ENCODE measurements around the gene ALDH1A3.

ALDH1A3 gene

GRCh38 chr15:100913961-100914360 is 34.3 kb downstream of the ALDH1A3 start:
- Histone ChIP-seq H3K4me3 (ENCODE audit: insufficient read depth, low read depth, low read length, poor library complexity, severe bottlenecking) (no peak overlapping the region), H3K9me3 (ENCODE audit: control insufficient read depth, low read length) (no peaks in the 10 kb centered on the region), H3K36me3 (ENCODE audit: control insufficient read depth, insufficient read depth, low read length) (no peaks in the 10 kb centered on the region), H3K27me3 (replicated peaks; ENCODE audit: control insufficient read depth, insufficient read depth, low read length, poor library complexity, severe bottlenecking) (peaks cover 9% of the 10 kb centered on the region), H3K4me1 (ENCODE audit: control insufficient read depth, insufficient read depth, low read length, poor library complexity, severe bottlenecking) (peaks cover 5% of the 10 kb centered on the region), H3K27ac (ENCODE audit: insufficient read depth, low read length, poor library complexity, severe bottlenecking) (no peak overlapping the region)
- no peak for DNase-seq

DNA sequence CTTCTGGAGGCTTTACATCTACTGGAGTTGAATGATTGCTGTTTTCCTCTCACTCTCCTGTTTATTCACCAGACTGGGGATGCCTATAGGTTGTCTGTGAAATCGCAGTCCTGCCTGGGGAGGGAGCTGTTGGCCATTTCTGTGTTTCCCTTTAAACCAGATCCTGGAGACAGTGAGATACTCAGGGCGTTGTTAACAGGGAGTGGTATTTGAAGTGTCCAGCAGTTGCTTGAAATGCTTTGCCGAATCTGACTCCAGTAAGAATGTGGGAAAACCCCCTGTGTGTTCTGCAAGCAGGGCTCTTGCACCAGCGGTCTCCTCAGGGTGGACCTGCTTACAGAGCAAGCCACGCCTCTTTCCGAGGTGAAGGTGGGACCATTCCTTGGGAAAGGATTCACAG is 35.2 kb downstream of the ALDH1A3 start:
- no peak overlapping the region for H3K27ac ChIP-seq (ENCODE audit: insufficient read depth, low read length, poor library complexity, severe bottlenecking)
- peaks cover 9% of the 10 kb centered on the region for H3K27me3 ChIP-seq (replicated peaks; ENCODE audit: control insufficient read depth, insufficient read depth, low read length, poor library complexity, severe bottlenecking)
- H3K4me3 ChIP-seq (ENCODE audit: insufficient read depth, low read depth, low read length, poor library complexity, severe bottlenecking) = no peak overlapping the region
- no peaks in the 10 kb centered on the region for H3K9me3 ChIP-seq (ENCODE audit: control insufficient read depth, low read length)
- H3K36me3 ChIP-seq (ENCODE audit: control insufficient read depth, insufficient read depth, low read length) = no peaks in the 10 kb centered on the region
- H3K4me1 ChIP-seq (ENCODE audit: control insufficient read depth, insufficient read depth, low read length, poor library complexity, severe bottlenecking) = peaks cover 9% of the 10 kb centered on the region
- no peak for DNase-seq

DNA sequence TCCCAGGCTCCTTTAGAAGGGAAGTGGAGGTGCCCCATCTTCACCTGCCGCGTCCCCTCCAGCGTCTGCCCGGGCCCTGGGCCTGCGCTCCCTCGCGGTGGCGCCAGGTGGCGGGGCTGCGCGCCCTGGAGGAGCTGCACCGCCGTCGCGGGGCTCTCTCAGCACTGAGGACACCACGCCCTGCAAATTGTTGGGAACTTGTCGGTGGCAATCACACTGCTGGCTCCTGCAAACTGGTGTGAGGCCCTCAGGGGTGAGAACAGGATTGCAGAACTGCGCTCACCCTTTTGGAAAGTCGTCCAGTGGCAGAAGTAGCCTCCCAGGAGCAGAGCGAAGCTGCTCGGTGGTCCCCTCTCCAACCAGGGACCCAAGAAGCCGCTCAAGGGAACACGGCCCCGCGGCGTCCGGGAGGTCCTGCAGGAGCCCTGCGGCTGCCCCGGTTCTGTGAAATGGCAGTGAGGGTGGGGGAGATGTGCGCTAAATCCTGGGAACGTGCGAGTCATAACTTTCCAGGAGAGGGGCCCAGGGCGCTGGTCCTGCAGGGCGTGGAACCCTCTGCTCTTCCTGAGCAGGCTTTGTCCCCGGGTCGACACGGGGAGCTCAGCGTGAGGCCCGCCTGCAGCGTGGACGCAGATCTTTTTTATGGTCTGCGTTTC is 38.5 kb downstream of the ALDH1A3 start:
- peak in 2 of 3 donors; percentile 3 to 5 for DNase-seq
- H3K4me1 ChIP-seq (ENCODE audit: control insufficient read depth, insufficient read depth, low read length, poor library complexity, severe bottlenecking) = peaks cover 11% of the 10 kb centered on the region
- H3K9me3 ChIP-seq (ENCODE audit: control insufficient read depth, low read length) = no peaks in the 10 kb centered on the region
- H3K4me3 ChIP-seq (ENCODE audit: insufficient read depth, low read depth, low read length, poor library complexity, severe bottlenecking) = peak overlapping the region; percentile 62
- H3K27me3 ChIP-seq (replicated peaks; ENCODE audit: control insufficient read depth, insufficient read depth, low read length, poor library complexity, severe bottlenecking) = peaks cover 14% of the 10 kb centered on the region
- no peaks in the 10 kb centered on the region for H3K36me3 ChIP-seq (ENCODE audit: control insufficient read depth, insufficient read depth, low read length)
- no peak overlapping the region for H3K27ac ChIP-seq (ENCODE audit: insufficient read depth, low read length, poor library complexity, severe bottlenecking)

- Histone ChIP-seq H3K9me3 (ENCODE audit: control insufficient read depth, low read length) (no peaks in the 10 kb centered on the region), H3K27ac (ENCODE audit: insufficient read depth, low read length, poor library complexity, severe bottlenecking) (no peak within 1 kb of the TSS), H3K27me3 (replicated peaks; ENCODE audit: control insufficient read depth, insufficient read depth, low read length, poor library complexity, severe bottlenecking) (peaks cover 14% of the 10 kb centered on the region), H3K4me1 (ENCODE audit: control insufficient read depth, insufficient read depth, low read length, poor library complexity, severe bottlenecking) (peaks cover 11% of the 10 kb centered on the region), H3K4me3 (ENCODE audit: insufficient read depth, low read depth, low read length, poor library complexity, severe bottlenecking) (peak within 1 kb of the TSS; percentile 62), H3K36me3 (ENCODE audit: control insufficient read depth, insufficient read depth, low read length) (no peaks in the 10 kb centered on the region)
- no peak for DNase-seq
Observed at GRCh38 chr15:100918690-100919480, 39.3 kb downstream of the ALDH1A3 start, which contains the start of gene LRRK1. Gene LRRK1 (plus strand): TSS chr15:100919357. CDS start chr15:100924633, 5,276 bp downstream.

- Histone ChIP-seq H3K4me1 (ENCODE audit: control insufficient read depth, insufficient read depth, low read length, poor library complexity, severe bottlenecking) (peaks cover 11% of the 10 kb centered on the region), H3K9me3 (ENCODE audit: control insufficient read depth, low read length) (no peaks in the 10 kb centered on the region), H3K27ac (ENCODE audit: insufficient read depth, low read length, poor library complexity, severe bottlenecking) (no peak overlapping the region), H3K4me3 (ENCODE audit: insufficient read depth, low read depth, low read length, poor library complexity, severe bottlenecking) (peak overlapping the region; percentile 22), H3K27me3 (replicated peaks; ENCODE audit: control insufficient read depth, insufficient read depth, low read length, poor library complexity, severe bottlenecking) (peaks cover 14% of the 10 kb centered on the region), H3K36me3 (ENCODE audit: control insufficient read depth, insufficient read depth, low read length) (no peaks in the 10 kb centered on the region)
- DNase-seq = no peak
Observed at GRCh38 chr15:100919481-100920405, 40.1 kb downstream of the ALDH1A3 start.

DNA sequence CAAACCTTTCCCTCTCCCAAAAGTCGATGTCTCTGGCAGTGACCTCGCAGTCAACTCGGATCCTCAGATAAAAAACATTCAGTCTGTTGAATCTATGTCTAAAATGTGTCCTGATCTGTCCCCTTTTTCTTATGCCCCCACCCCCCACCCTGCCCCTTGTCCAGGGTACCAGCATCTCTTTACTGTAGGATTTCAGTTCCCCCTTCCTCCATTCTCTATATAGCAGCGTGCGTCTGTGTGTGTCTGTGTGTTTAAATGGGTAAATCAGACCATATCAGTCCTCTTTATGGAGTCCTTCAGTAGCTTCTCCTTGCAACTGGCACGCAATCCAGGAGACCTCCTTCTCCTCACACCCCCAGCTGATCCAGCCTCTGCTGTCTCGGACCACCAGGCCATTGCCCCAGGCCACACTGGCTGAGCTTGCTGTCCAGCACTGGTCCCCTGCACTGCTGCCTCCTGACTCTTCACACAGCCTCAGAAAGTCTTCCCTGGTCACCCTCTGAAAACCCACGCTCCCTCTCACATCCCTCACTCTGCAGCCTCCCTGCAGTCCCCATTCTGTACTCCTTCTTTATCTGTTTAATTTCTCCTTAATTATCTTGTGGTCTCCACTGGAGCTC is 41.0 kb downstream of the ALDH1A3 start:
- DNase-seq = no peak
- H3K4me3 ChIP-seq (ENCODE audit: insufficient read depth, low read depth, low read length, poor library complexity, severe bottlenecking) = no peak overlapping the region
- no peaks in the 10 kb centered on the region for H3K9me3 ChIP-seq (ENCODE audit: control insufficient read depth, low read length)
- no peak overlapping the region for H3K27ac ChIP-seq (ENCODE audit: insufficient read depth, low read length, poor library complexity, severe bottlenecking)
- H3K4me1 ChIP-seq (ENCODE audit: control insufficient read depth, insufficient read depth, low read length, poor library complexity, severe bottlenecking) = peaks cover 11% of the 10 kb centered on the region
- no peaks in the 10 kb centered on the region for H3K36me3 ChIP-seq (ENCODE audit: control insufficient read depth, insufficient read depth, low read length)
- peaks cover 14% of the 10 kb centered on the region for H3K27me3 ChIP-seq (replicated peaks; ENCODE audit: control insufficient read depth, insufficient read depth, low read length, poor library complexity, severe bottlenecking)

DNA sequence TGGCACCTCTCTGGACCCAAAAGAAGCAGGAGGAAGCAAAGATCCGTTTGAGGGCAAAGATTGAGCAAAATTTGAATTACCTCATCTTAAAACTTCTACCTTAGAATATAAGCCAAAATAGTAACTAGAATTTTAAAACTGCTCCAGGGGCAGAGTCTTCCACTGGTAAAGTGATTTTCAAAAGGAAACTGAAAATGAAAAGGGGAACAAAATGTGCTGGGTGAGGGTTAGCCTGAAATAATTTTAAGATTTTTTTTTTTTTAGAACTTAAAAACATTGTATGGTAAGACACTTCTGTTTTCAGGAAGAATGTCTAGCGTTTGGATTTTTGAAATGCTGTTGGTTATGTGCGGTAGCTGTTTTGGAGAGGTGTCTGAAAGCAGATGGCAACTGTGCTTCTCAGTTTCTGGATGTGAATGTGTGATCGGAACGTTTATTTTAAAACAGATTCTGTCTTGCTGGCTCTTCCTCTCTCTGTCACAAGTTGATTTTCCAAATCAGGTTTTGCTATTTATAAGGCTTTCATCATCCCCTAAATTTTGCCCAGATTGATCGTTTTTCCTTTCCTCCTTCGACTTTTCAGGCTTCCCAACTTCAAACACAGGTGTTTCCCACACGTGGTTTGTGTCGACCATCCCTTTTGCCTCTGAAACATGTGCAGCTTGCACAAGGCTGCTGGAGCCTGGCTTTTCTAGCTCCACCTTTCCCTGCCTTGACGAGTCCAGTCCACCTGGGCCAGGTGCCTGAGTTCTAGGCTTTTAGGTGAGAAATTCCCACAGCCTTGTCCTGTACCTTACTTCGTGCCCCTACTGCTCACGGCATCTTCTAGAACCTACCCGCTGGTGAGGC is 42.8 kb downstream of the ALDH1A3 start:
- no peaks in the 10 kb centered on the region for H3K36me3 ChIP-seq (ENCODE audit: control insufficient read depth, insufficient read depth, low read length)
- peaks cover 11% of the 10 kb centered on the region for H3K4me1 ChIP-seq (ENCODE audit: control insufficient read depth, insufficient read depth, low read length, poor library complexity, severe bottlenecking)
- no peaks in the 10 kb centered on the region for H3K9me3 ChIP-seq (ENCODE audit: control insufficient read depth, low read length)
- DNase-seq = no peak
- H3K27ac ChIP-seq (ENCODE audit: insufficient read depth, low read length, poor library complexity, severe bottlenecking) = no peak overlapping the region
- H3K27me3 ChIP-seq (replicated peaks; ENCODE audit: control insufficient read depth, insufficient read depth, low read length, poor library complexity, severe bottlenecking) = peaks cover 14% of the 10 kb centered on the region
- H3K4me3 ChIP-seq (ENCODE audit: insufficient read depth, low read depth, low read length, poor library complexity, severe bottlenecking) = no peak overlapping the region

GRCh38 chr15:100923076-100923475 is 43.4 kb downstream of the ALDH1A3 start:
- Histone ChIP-seq H3K4me1 (ENCODE audit: control insufficient read depth, insufficient read depth, low read length, poor library complexity, severe bottlenecking) (peaks cover 11% of the 10 kb centered on the region), H3K4me3 (ENCODE audit: insufficient read depth, low read depth, low read length, poor library complexity, severe bottlenecking) (no peak overlapping the region), H3K27me3 (replicated peaks; ENCODE audit: control insufficient read depth, insufficient read depth, low read length, poor library complexity, severe bottlenecking) (peaks cover 10% of the 10 kb centered on the region), H3K9me3 (ENCODE audit: control insufficient read depth, low read length) (no peaks in the 10 kb centered on the region), H3K27ac (ENCODE audit: insufficient read depth, low read length, poor library complexity, severe bottlenecking) (no peak overlapping the region), H3K36me3 (ENCODE audit: control insufficient read depth, insufficient read depth, low read length) (no peaks in the 10 kb centered on the region)
- no peak for DNase-seq

GRCh38 chr15:100923902-100924301 is 44.3 kb downstream of the ALDH1A3 start:
- H3K4me3 ChIP-seq (ENCODE audit: insufficient read depth, low read depth, low read length, poor library complexity, severe bottlenecking) = no peak overlapping the region
- no peak overlapping the region for H3K27ac ChIP-seq (ENCODE audit: insufficient read depth, low read length, poor library complexity, severe bottlenecking)
- H3K4me1 ChIP-seq (ENCODE audit: control insufficient read depth, insufficient read depth, low read length, poor library complexity, severe bottlenecking) = peaks cover 6% of the 10 kb centered on the region
- peaks cover 6% of the 10 kb centered on the region for H3K27me3 ChIP-seq (replicated peaks; ENCODE audit: control insufficient read depth, insufficient read depth, low read length, poor library complexity, severe bottlenecking)
- no peaks in the 10 kb centered on the region for H3K36me3 ChIP-seq (ENCODE audit: control insufficient read depth, insufficient read depth, low read length)
- DNase-seq = no peak
- H3K9me3 ChIP-seq (ENCODE audit: control insufficient read depth, low read length) = no peaks in the 10 kb centered on the region
